NCI-H2171 (cell line): Measurements from ENCODE around the gene CCDC83.
"Not testable (repeated sequence)": the region's sequence is repeated elsewhere in the genome, so short reads cannot be mapped to it uniquely, and the experiment has no call there.

ENCODE experiments used
- DNase-seq: peaks from one replicate; lab custom pipeline; 2025; lab: John Stamatoyannopoulos, UW

Gene CCDC83

DNA sequence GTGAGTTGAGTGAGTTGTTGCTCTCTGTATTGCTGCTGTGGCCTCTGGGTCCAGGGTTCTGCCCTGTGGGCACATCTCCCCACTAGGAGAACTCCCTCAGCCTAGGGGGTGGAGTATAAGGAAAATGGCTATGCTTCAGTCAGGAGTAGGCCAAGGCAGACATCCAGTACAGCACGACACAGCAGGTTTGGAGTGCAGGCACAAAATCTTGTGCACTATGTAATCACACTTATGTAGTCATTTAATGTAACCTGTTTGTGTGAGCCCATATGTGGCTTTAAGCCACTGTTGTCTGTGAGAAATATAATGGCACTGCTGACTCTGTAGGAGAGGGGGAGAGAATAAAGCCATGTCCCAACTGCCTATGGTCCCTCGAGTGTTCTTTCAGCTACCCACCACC is 90.1 kb downstream of the CCDC83 start:
- DNase-seq, result no peak

DNA sequence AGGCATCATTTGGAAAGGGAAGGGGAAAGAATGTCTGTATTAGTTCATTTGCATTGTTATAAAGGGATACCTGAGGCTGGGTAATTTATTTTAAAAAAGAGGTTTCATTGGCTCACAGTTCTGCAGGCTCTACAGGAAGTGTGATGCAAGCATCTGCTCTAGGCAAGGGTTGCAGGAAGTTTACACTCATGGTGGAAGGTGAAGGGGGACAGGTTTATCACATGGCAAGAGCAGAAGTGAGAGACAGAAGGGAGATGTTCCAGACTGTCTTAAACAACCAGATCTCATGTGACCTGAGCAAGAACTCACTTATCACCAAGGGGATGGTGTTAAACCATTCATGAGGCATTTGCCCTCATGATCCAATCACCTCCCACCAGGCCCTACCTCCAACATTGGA is 90.6 kb downstream of the CCDC83 start:
- no peak for DNase-seq

DNA sequence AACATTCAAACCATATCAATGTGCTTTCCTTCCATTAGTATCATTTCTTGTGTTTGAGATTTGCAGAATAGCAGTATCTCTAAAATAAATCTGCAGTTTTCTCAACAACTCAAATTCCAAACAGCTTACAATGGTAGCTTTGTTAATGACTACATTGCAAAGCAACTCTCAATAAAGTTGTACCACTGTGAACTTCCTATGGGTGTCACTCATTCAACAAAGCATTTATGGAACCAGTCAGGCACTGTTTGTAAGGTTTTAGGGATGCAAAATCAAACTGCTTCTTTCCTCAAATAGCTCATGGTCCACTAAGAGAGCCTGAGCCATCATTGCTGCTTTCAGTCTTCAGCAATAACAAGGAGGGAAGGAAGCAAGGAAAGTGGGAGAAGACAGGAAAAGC is 91.0 kb downstream of the CCDC83 start:
- no peak for DNase-seq

DNA sequence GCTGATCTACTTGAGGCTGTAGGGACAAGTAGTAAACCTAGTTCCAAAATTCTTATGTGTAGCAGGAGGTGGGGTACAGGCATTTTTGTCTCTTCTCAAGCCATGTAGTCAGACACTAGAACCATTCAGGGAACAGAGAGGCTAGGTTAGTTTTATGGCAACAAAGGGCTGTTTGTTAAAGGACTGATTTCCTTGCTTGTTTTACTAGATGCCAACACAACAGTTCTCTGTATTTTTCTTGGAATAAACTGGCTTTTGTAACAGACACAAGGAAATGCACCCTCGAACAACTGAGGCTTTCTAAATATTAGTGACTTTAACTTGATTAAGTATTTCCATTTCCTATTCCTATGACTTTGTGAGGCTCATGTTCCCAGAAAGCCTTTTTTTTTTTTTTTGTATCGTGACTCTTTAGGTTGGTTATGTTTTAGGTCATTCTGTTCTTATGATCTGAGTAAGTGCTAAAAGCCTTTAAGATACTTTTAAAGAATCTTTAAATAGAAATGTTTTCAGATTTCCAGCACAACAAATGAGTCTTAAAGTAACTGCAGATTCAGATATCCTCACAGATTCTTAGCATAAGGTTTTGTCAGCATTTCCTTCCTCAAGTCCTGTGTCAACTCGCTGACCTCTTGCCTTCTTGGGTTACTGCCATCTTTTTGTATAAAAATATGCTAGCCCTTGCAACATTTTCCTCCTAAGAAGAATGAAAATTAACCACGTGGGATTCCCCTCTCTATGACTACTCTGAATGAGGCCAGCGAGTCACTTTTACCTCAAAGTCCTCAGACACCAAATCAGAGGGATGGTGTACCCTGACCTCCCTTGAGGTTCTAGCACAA is 92.5 kb downstream of the CCDC83 start:
- no peak for DNase-seq

DNA sequence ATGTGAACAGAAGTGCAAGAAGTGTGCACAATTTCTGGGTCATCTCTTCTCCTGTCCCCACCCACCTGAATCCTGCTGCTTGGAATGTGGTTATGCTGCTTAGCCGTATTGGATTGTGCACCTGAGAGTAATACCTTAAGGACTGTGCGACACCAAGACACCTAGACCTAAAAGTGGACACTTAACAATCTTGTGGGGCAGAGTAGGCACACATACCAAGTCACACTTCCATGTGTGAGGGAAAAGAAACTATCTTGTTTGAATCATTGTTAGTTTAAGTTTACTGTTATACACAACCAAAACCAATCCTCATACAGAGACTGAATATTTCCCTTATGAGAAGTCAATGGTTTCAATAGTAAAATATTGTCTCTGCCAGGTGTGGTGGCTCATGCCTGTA is 93.7 kb downstream of the CCDC83 start:
- no peak for DNase-seq

DNA sequence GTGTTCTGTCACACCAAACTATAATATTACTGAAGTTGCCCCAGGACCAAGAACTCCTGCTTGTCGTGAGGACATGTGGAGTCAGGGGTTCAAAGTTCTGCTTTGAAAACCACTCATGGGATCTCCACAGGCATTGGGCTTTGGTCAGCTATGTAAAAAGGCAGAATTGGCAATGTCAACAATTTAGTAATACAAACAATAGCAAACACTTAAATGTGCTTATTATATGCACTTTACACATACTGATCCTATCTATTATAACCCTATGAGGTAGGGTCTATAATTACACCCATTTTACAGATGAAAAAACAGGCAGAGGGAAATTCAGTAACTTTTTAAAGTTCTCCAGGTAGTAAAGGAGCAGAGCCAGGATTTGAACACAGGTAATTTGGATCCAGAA is 94.6 kb downstream of the CCDC83 start:
- DNase-seq, result no peak

DNA sequence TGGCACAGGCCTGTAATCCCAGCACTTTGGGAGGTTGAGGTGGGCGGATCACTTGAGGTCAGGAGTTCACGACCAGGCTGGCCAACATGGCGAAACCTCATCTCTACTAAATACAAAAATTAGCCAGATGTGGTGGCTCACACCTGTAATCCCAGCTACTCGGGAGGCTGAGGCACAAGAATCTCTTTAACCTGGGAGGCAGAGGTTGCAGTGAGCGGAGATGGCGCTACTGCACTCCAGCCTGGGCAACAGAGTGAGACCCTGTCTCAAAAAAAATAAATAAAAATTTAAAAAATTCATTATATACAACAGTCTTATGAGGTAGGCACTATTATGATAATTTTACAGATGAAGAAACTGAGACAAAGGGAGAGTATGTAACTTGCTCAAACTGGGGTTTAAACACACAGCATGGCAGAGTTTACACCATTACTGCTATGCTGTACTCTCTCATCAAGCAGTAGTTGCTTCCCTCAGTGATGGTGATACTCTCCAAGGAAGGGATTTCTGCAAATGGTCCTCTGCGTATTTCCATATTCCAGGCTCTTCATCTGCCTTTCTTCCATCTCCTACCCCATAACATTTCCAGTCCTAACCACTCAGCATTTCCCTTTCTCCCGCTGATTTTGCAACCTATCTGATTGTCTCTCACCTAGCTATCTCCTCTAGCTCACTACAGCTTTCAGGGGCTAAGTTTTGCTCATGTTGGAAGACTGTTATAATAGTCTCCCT is 95.3 kb downstream of the CCDC83 start:
- no peak for DNase-seq

DNA sequence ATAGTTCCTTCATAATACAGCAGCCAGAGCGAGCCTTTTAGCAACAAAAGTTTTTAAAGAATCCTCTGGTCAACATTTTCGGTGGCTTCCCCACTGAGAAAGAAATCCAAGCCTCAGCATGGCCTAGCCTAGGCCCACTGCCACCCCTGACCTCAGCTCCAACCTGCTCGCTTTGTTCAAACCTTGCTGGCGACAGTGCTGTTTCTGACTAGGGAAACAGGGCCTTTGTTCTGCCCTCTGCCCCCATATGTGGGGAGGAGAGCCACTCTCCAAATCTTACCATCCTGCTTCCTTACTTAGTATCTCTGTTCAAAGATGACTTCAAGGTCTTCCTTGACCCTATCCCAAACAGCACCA is 95.8 kb downstream of the CCDC83 start:
- no peak for DNase-seq

DNA sequence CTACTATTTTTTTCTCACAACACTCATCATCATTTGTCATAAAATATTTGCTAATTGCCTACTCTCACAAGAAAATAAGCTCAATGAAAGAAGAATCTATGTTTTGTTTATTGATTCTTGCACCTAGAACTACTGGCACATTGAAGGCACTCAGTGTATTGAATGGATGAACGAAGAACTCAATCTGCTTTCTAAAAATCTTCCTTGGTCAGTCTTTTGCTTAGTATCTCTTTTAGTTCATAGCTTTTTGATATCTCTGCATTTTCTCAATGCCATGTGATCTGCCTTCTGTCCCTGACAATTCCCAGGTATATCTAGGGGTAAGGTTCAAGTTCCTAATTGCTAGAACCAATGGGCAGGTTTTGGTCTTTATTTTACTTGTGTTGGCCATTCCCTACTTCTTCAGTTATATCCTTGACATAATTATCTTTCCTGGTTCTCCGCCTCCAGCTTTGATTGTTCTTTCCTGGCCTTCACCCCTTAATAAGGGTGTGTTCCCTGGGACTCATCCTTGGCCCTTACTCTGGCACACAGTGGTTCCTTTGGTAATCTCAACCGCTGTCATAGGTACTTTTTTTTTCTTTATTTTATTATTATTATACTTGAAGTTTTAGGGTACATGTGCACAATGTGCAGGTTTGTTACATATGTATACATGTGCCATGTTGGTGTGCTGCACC is 96.4 kb downstream of the CCDC83 start:
- DNase-seq, result no peak

DNA sequence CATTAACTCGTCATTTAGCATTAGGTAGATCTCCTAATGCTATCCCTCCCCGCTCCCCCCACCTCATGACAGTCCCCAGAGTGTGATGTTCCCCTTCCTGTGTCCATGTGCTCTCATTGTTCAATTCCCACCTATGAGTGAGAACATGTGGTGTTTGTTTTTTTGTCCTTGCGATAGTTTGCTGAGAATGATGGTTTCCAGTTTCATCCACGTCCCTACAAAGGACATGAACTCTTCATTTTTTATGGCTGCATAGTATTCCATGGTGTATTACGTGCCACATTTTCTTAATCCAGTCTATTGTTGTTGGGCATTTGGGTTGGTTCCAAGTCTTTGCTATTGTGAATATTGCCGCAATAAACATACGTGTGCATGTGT is 96.9 kb downstream of the CCDC83 start:
- DNase-seq, result not testable (repeated sequence)

DNA sequence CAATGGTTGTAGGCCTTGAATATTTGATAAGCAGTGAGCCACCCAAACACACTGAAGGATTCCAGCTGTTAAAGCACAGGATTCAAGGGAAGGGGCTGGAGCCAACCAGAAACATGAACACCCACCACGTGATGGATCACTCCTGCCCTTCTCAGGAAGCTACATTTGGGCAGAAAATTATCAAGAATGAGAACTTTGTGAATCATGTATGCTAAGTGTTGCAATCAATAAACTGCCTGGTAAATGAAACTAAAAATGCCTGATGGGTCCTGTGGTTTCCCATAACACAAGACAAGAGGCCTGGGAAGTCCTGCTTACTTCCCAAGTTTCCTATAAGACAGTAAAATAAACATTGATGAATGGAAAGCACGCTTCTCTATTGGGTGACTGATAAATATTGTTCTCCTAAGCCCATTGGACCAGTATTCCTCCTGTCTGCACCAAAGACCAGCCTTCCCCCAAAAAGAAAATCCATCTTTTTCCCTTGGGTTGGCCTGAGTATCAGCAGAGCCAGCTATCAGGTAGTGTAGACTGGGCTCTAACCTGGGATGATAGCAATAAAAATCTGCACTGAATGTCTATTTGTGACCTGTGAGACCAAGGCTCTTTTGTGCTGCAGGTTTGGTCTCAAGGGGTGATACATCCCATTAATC is 98.4 kb downstream of the CCDC83 start:
- DNase-seq, result no peak

DNA sequence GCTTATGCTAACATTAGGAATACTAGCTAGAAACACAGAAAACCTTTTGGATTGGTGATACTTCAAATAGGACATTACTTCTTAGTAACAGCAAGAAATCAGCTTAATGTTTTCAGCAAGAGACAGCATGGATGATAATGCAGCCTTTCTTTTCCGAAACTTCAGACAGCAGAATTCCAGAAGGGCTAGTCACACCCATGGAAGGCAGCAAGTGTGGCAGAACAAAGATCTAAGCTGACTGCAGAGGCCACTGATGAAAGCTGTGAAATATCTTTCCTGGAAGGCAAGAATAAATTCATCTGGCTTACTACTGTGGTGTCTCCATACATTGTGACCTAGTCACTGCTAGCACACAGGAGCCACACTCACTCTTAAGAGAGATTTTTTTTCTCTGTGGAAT is 100.3 kb downstream of the CCDC83 start:
- no peak for DNase-seq

DNA sequence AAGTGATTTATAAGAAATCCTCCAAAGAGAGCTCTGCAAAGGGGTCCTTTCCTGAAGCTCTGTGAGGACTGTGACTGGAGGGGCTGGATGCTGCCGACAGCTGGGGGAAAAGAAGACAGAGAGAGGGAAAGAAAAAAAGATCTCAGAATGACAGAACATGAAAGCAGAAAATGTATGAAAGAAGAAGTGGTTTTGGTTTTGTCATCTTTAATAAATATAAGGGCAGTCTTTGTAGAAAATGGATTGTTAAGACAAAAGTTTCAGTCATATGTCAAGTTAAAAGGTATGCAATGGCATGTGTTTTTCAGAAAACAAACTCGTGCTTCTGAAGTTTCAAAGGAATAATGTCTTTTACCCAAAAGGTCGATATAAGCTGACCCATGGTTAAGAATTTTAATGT is 105.5 kb downstream of the CCDC83 start:
- DNase-seq, result no peak

DNA sequence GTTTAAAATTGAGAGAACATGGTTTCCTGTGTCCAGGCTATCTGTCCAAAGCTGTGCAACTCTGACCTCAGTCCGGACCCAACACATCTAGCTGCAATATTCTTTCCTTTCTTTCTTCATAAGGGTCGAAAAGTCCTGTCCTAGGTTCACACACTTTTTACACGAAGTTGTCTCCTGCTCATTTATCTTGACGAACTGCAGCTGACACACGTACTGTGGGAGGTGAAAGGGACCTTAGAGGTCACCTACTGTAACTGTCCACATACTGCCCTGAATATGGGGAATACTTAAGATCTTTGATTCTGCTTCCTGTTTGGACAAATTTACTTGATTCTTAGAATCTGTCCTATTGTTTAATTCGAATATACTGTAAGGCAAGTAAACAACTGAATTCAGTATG is 105.9 kb downstream of the CCDC83 start:
- no peak for DNase-seq

DNA sequence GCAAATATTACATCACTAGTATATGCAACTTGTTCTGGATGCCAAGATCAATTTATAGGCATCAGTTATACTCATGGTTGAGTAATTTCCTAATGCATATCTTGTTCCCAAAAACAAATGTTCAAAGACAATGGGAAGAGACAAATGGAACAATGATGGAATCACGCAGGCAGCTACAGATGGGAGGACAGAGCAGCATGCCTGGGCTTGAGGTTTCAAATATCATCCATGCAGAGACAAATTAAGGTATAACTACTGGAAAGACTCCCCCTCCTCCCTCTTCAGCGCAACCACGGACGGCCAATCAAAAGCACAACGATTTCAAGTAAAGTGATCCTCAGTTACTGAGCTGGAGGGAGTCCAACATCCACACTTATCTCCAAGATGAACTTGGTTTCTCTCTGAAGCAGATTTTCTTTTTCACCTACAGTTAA is 106.8 kb downstream of the CCDC83 start:
- peak; percentile 100 for DNase-seq

DNA sequence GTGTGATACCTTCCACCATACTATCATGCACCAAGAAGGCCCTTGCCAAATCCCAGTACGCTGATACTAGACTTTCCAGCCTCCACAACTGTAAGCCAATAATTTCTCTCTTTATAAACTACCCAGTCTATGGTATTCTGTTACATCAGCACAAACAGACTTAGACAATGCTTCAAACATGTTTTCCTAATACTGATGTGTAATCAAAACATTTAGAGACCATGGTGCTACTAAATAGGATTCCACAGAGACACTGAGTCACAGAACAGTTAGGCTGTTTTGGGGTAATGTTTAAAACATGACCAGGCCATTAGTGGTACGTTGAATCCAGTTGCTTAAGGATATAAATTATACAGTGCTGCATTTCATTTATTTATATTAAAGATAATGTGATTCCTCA is 110.0 kb downstream of the CCDC83 start:
- no peak for DNase-seq

DNA sequence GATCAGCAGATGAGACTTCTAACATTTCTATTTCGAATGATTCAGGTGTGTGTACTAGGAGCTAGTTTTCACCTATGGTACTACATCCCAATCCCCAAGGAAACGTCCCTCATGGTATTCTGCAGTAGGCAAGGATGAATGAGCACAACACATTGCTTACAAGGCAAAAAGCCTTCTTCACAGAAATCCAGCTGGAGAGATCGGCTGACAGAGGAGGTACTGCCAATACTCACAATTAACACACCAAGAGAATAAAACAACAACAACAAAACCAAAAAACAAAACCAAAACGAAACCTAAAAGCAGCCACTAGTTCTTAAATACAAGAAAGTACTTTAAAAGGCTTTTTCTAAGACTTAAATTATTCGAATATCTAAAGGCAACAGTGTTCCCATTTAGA is 112.3 kb downstream of the CCDC83 start:
- DNase-seq, result no peak
